NCI-H146 treated with DMSO at 0.1 percent for 48 hours (cell line): ENCODE measurements around the gene NKAIN2.
"Not testable (repeated sequence)": the region's sequence is repeated elsewhere in the genome, so short reads cannot be mapped to it uniquely, and the experiment has no call there.

Experiments
- DNase-seq: peaks from one replicate; lab custom pipeline; 2025; ENCODE audit not compliant: unreplicated experiment; lab: John Stamatoyannopoulos, UW

NKAIN2 gene

DNA sequence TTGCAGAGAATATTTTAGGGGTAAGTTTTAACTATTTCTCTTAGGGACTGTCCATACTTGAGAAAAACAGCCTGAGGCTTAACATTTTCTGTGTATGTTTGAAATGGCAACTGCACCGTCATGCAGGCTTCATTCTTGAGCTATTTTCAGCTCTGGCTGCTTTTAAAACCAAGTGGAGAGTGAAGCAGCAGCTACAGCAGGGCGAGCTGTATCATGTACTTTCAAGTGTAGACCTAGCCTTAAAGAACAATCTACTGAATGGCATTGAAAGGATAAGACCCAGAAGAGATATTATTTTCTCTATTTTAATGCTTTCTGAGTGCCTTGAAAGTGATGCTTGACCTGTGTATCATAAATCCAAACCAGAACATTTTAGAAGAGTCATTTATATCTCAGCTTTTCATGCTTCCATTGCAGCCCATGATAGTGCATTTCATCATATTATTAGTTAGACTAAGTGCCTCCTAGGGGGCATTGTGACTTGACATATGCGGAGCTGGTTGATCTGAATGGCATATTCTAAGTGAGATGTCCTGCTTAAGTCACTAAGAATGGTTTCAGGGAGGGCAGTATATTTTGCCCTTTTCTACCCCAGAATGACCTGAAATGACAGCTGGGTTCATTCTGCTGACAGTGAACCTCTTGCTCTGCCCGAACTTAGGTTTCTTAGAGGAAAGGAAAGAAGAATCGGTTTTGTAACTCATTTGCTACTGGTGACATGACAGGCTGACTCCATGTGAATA lies 85.3 kb downstream of the NKAIN2 start:
- peak; percentile 69 for DNase-seq

DNA sequence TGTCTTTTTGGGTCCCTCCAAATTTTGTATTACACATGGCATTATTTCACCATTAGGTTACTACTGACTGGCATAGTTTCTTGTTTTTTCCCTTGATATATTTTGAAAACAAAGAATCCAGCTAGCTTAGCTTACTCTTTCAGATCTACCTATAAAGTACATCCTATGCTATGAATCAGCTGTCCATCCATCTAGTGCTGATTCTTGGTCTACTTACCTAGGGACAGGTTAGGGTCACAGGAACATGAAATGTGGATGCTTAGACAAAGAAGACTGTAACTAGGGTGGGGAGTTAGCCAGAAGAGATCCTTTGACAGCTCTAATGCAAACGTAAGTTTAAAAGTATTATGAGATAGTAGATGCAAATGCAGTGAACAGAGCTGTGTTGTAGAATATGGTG lies 91.7 kb downstream of the NKAIN2 start:
- no peak for DNase-seq

DNA sequence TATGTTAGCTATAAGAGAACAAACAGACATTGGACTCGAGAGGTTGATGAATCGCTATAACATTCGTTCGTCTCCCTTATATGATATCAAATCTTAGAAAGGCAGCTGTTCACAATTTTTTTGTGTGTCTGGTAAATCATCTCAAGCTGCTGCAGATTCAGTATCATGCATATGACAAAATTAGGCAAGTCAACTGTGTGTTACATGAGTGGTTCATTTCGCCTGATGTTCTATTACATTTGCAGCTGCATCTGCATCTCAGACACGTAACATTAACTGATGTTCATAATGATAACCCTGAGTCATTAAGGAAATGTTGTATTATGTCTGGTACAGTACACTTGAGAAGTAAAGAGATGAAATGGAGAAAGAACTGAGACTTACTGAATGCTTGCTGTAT lies 92.1 kb downstream of the NKAIN2 start:
- DNase-seq, result no peak

DNA sequence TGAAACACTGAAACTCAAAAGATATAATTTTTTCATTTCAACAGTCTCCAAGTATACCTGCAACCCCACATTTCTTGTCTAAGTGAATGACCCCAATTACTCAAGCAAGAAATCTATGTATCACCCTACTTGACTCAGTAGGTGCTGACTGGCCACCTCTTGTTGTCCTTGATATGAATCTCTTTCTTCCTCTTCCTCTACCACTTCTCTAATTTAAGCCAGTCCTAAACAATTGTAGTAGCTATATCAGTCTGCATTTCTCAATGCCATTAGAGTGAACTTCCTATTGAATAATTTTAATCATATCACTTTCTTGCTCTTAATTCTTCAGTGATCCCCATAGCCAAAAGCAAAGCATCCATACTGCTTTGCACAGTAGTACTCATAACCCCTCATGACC lies 93.2 kb downstream of the NKAIN2 start:
- DNase-seq, result no peak

DNA sequence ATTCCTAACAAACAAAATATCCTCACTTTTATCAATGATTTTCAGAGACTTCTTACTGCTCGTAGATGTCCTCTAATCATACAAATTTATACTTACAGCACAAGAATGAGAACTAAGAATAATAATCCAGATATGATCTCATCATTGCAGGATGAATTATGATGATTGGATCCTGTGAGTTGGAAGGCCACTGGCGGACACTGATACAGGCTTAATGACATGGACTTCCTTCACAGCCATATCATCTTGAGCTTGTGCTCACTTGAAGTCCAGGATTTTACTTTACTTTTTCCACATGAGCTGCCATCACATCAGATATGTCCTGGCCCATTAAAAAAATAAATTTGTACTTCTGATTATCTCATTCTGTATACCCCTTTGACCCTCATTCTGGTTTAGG lies 94.3 kb downstream of the NKAIN2 start:
- DNase-seq, result no peak

DNA sequence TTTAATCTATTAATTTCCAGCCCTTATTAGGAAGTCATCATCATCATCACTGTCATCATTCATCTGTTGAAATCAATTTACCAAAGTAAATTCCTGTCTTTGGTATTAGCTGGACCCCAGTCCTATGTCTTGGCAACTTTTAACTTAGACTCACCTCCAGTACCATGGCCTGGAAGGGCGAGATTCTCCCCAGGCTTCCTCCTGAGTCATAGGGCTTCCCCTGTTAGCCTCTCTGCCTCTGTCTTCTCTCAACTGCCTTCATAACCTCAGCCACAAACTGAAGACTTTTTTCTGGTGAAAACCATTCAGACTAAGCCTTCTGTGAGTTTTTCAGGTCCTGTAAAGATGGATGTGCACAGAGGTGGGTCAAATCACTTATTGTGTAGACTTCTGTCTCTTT lies 95.0 kb downstream of the NKAIN2 start:
- peak; percentile 35 for DNase-seq

DNA sequence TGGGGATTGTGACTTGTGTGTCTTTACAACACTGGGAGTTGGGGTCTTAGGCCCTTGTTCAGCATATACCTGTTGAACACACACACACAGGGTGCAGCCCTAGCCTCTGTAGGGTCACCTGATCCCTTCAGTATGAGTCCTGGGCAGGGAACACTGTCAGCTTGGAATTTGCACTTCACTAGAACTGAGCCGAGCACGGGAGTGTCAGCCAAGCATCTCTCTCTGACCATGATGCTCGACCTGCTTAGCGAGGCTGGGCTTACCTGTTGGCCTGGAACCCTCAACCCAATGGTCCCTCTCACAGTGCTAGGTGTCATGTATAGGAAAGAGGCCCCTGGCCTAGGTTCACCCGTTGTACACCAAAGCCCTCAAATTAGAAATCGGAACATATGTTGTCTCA lies 96.1 kb downstream of the NKAIN2 start:
- no peak for DNase-seq

DNA sequence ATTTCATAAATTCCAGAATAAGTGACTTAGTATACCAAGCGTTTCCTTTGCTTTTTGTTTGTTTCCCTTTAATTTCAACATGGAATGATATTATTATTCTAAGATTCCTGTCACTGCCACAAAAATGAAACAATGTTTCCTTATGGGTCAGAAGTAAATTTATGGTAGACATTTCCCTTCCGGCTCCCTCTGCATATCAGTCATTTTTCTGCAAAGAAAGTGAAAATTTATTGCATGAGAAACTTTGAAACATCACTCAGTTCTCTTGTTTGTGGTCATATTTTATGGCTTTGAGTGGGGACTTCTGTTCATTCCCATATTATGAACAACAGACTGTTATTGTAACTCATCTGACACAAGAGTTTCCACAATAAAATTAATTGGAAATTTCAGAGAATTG lies 97.8 kb downstream of the NKAIN2 start:
- no peak for DNase-seq

DNA sequence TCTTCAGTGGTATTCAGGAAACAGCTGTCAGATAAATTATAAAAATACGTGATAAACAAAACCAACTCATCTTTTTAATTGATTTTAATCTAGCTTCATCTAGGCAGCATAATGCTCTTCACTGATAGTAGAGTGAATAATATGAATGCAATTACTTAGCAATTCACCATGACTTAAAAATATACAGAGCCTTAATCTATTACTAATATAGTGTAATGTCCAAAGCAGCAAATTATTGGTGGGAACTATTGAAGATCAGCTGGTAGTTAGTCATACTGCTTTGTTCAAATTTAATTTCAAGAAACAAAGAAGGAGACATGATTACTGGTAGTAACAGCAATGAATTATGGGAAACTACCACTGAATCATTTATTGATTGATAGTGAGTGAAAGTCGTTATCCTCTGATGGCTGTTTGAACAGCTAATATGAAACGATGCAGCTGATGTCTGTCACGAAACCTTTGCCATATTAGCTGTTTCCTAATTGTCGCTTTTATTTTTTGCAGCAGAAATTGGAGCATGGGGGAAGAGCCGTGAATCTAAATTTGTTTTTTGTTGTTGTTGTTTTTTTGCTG lies 99.2 kb downstream of the NKAIN2 start:
- no peak for DNase-seq

DNA sequence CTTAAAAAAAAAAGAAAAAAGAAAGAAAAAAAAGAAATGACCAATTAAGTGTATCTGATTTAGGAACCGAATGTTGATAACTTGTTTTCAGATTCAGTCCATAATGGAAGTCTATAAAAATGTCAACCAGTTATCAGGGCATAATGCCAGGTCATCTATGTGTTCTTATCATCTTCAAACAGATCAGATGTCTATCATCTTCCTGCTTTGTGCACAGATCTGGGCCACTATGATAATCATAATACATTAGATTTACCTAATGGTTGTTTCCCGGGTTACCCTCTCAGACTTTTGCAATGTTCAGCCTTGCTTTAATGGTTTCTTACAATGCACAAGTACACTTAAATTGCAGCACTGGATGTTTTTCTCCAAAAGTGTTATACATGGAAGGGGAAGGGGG lies 100.6 kb downstream of the NKAIN2 start:
- DNase-seq, result peak; percentile 89

DNA sequence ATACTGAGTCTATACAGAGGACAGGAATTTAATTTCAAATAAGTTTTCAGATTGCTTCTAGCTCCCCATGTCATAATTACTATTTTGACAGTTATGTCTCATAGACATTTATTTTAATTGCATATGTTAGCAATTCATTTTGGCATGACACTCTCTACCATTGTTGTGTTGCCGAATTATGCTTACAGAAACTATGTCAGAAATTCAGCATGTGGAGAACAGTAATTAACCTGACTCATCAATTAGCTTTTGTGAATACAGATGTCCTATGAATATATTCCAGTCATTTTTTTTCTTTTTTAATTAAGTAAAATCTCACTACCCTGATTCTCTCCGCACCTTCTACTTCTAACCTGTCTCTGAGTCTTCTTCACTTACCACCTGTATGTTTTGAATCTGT lies 105.1 kb downstream of the NKAIN2 start:
- no peak for DNase-seq

DNA sequence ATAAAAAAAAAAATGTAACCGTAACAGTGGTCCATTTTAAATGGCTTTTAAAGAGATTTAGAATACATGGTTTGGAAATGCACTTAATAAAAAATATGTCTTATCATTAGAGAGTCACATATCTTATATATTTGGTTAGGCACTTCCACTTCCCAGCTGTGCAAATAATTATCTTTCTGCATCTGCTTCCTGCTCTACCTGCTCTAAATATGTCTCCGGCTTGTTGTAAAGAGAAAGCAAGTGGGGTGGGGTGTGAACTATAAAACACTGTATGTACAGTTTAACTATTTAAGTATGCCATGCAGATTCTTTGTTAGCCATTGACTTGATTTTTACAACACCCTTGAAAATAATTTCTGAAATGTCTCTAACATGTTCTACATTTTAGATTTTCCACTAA lies 106.3 kb downstream of the NKAIN2 start:
- DNase-seq, result peak; percentile 99

DNA sequence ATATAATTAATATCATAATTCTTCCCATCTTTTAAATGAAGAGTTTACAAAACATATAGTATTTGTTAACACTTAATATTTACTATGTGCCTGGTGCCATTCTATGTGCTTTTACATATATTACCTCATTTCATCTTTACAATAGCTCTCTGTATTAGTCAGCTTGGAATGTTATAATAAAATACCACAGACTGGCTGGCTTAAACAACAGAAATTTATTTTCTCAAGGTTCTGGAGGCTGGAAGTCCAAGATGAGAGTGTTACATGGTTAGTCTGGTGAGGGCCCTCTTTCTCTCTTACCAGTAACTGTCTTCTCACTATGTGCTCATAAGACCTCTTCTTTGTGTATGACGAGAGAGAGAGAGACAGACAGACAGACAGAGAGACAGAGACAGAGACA lies 110.2 kb downstream of the NKAIN2 start:
- DNase-seq, result no peak

DNA sequence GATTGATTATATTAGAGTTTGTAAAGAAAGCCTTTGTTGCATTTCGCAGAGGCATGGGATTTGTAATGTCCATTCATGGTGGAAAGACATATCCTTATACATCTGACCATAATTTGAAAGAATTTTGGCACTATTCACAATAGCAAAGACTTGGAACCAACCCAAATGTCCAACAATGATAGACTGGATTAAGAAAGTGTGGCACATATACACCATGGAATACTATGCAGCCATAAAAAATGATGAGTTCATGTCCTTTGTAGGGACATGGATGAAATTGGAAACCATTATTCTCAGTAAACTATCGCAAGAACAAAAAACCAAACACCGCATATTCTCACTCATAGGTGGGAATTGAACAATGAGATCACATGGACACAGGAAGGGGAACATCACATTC lies 119.7 kb downstream of the NKAIN2 start:
- DNase-seq, result not testable (repeated sequence)

DNA sequence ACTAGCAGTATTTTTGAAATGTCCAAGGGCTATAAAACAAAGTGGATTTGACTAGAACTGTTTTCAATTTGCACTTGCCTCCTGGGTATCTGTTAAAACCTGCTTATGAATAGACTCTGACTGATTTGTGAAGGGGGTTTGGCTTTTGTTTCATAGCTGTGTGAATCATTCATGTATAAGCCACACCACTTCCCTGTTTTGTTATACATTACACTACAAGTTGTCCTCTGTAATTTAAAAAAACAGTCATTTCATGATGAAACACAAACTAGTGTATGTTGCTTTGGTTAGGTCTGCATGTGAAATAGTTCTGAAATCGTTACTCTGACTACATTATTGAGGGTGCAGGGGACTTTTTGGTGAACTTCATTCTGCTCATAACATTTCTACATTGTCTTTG lies 121.7 kb downstream of the NKAIN2 start:
- DNase-seq, result no peak

DNA sequence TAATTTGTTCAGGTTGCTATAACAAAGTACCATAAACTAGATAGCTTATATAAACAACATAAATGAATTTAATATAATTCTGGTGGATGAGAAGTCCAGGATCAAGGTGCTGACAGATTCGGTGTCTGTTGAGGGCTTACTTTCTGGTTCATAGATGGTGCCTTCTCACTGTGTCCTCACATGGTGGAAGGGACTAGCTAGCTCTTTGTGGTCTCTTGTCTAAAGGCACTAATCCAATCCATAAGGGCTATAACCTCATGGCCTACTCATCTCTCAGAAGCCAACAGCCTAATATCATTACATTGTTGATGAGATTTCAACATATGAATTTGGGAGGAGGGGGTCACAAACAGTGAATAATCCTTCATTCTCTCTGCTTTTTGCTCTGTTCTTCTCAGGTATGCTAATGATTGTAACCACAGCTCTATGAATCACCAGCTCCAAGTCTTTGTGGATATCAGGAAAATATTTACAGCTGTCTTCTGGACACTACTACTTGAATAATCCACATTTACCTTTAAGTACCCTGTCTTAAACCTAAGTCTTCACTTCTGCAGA lies 122.3 kb downstream of the NKAIN2 start:
- DNase-seq, result no peak

DNA sequence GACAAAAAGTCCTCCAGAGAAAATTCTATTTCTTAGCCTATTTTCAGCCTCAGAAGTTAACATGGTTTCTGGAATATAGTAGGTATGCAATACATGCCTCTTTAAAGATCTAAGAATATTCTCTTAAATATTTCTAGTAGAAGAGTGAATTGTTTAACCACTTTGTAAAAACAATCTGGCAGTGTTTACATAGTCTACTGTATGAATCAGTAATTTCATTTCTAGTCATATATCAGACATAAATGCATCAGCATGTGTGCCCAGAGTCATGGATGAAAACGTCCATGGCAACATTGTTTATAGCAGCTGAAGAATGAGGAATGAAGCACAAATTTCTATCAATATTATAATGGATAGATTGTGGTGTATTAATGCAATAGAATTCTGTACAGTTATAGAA lies 124.9 kb downstream of the NKAIN2 start:
- no peak for DNase-seq

DNA sequence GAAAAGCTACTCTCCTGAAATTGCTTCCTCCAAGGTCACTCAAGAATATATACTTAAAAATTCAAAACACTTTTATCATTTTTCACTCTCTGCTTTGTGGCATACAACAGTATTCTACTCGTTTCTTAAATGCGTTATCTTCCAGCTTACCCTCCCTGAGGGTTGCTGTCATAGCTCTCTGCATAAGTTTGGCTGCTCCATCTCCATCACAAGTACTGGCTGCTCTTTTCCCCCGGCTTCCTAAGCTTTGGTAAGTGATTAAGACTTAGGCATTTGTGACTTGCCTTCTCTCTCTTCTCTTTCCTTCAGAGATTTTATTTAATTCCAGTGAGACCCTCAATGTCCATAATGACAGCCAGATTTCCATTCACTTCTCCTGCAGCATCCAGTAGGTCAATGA lies 128.3 kb downstream of the NKAIN2 start:
- no peak for DNase-seq

DNA sequence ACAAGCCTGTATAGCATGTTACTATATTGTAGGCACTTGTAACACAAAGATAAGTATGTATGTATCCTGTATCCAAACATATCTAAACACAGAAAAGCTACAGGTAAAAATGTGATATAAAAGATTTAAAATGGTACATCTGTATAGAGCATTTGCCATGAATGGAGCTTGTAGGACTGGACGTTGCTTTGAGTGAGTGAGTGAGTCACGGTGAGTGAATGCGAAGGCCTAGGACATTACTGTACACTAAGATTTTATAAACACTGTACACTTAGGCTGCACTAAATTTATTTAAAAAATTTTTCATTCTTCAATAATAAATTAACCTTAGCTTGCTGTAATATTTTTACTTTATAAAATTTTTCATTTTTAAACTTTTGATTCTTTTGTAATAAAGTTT lies 136.9 kb downstream of the NKAIN2 start:
- DNase-seq, result no peak

DNA sequence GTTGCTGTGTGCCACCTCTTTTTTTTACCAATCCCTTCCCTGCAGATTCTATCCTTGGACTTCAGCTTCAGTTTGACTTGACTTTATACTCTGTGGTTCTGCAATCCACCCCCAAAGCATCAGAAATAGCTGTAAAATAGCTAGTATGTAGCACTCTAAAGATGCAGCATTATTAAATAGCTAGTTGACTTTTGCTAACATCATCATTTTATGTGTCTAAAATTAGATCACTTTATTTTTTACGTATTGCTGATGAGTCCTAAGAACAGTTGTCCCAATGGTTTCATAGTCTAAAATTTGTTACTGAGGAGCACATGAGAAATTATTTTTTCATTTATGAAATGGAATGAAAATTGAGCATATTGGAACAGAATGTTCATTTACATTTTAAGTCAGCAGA lies 138.2 kb downstream of the NKAIN2 start:
- DNase-seq, result no peak

DNA sequence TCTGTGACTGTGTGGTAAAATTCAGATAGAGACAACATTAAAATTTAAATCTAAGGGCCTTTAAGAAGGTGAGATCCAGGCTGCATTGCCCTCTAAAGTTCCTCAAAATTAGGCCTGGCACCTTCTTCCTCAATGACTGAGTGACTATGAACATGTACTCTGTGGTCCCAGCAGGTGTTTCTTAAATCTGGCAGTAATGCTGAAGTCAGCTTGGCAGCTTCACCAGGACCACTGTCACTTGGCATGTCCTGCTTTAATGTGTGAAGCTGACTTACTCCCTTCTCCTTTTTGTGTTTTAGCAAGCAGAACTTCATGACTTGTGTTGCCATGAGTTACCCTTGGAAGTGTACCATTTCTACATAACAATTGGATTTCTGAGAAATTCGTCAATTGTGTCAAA lies 141.7 kb downstream of the NKAIN2 start:
- DNase-seq, result peak; percentile 56

DNA sequence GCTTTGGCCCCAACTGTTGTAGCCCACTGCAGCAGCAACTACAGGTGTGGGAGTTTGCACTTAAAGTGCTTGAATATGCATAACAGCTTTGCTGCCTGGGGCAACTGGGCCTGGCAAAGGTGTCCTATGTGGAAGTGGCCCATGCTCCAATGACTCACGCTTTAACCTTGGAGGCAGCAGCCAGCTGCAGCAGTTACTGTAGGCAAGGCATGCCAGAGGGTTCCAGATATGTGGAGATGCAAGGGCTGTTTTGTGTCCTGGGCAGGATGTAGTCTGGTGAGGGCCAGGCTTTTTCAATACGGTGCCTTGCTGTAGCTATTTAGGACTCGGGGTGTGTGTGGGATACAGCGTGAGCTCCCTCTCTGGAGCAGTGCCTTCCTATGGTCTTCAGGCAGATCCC lies 150.3 kb downstream of the NKAIN2 start:
- DNase-seq, result no peak
